ENCODE data around the gene PECR.
"Not testable (repeated sequence)": the region's sequence is repeated elsewhere in the genome, so short reads cannot be mapped to it uniquely, and the experiment has no call there.

The PECR gene

GRCh38 chr2:216104691-216105090, 23.1 kb upstream of the PECR start:
- no peak for DNase-seq (ENCODE audit: low read depth in 3 of 3)

- no peak for DNase-seq (ENCODE audit: low read depth in 3 of 3)
Measured at GRCh38 chr2:216103213-216103612, 21.6 kb upstream of the PECR start.

- DNase-seq (ENCODE audit: low read depth in 3 of 3) = no peak
Measured at GRCh38 chr2:216101109-216101508, 19.5 kb upstream of the PECR start.

- DNase-seq (ENCODE audit: low read depth in 3 of 3) = no peak
Measured at GRCh38 chr2:216098421-216099334, 17.1 kb upstream of the PECR start.

GRCh38 chr2:216094701-216095100, 13.1 kb upstream of the PECR start:
- DNase-seq (ENCODE audit: low read depth in 3 of 3) = no peak

- DNase-seq (ENCODE audit: low read depth in 3 of 3) = no peak
Measured at GRCh38 chr2:216092646-216093045, 11.0 kb upstream of the PECR start.

GRCh38 chr2:216090369-216090786, 8.8 kb upstream of the PECR start:
- no peak for DNase-seq (ENCODE audit: low read depth in 3 of 3)

- DNase-seq (ENCODE audit: low read depth in 3 of 3) = no peak
Measured at GRCh38 chr2:216086207-216086893, 4.7 kb upstream of the PECR start.

GRCh38 chr2:216084547-216084946, 2.9 kb upstream of the PECR start:
- no peak for DNase-seq (ENCODE audit: low read depth in 3 of 3)

- no peak for DNase-seq (ENCODE audit: low read depth in 3 of 3)
Measured at GRCh38 chr2:216083464-216084281, 2.1 kb upstream of the PECR start.

- DNase-seq (ENCODE audit: low read depth in 3 of 3) = no peak
Measured at GRCh38 chr2:216082805-216083204, 1.2 kb upstream of the PECR start.

GRCh38 chr2:216082117-216082711, 605 bp upstream of the PECR start:
- no peak for DNase-seq (ENCODE audit: low read depth in 3 of 3)

GRCh38 chr2:216081012-216081411, 597 bp downstream of the PECR start:
- no peak for DNase-seq (ENCODE audit: low read depth in 3 of 3)

- DNase-seq (ENCODE audit: low read depth in 3 of 3) = not testable (repeated sequence)
Measured at GRCh38 chr2:216080048-216080447, 1.6 kb downstream of the PECR start.

- no peak for DNase-seq (ENCODE audit: low read depth in 3 of 3)
Measured at GRCh38 chr2:216078776-216079175, 2.8 kb downstream of the PECR start.

GRCh38 chr2:216075510-216076485, 5.8 kb downstream of the PECR start:
- DNase-seq (ENCODE audit: low read depth in 3 of 3) = no peak

- DNase-seq (ENCODE audit: low read depth in 3 of 3) = no peak
Measured at GRCh38 chr2:216074794-216075193, 6.8 kb downstream of the PECR start.

GRCh38 chr2:216074380-216074779, 7.2 kb downstream of the PECR start:
- DNase-seq (ENCODE audit: low read depth in 3 of 3) = no peak

GRCh38 chr2:216073773-216074172, 7.8 kb downstream of the PECR start:
- no peak for DNase-seq (ENCODE audit: low read depth in 3 of 3)

GRCh38 chr2:216072473-216072872, 9.1 kb downstream of the PECR start:
- no peak for DNase-seq (ENCODE audit: low read depth in 3 of 3)
